Body of pancreas (tissue), 4 donors: ENCODE measurements around the gene GJB6. TPM values are rescaled to one million over a fixed set of nuclear protein-coding genes. Genes with fewer than 3 reads are reported as not detected.

Experiments used
- ATAC-seq: fragments of 150-250 bp; one replicate; pipeline ENCODE4 v1.9.1; 2016
- DNase-seq, 4 donors: peaks; one replicate each; pipeline ENCODE4 v3.0.0-alpha.2; 2019
- H3K27ac ChIP-seq, 4 donors: fragments of 200-600 bp; sonication (generic); 1 replicate in 3 of 4; 2 replicates in 1 of 4; pipeline versions ENCODE4 v1.5.1 to v1.6.1; 2016 to 2019; ENCODE audit warnings: mild to moderate bottlenecking in 1 of 4, mixed read lengths in 1 of 4, moderate library complexity in 1 of 4
- H3K27me3 ChIP-seq, 2 donors: fragments of 200-600 bp; sonication (generic); one replicate each; pipeline ENCODE4 v1.6.0; 2016; ENCODE audit warnings: mild to moderate bottlenecking in 1 of 2
- H3K36me3 ChIP-seq, 2 donors: fragments of 200-600 bp; sonication (generic); replicated peaks in 1 of 2; 2 replicates each; pipeline ENCODE4 v1.5.1; 2016; ENCODE audit warnings: low read depth in 2 of 2; ENCODE audit not compliant: insufficient read depth in 1 of 2
- H3K4me1 ChIP-seq: fragments of 200-600 bp; sonication (generic); one replicate; pipeline ENCODE4 v1.6.0; 2016
- H3K4me3 ChIP-seq, 2 donors: fragments of 200-600 bp; sonication (generic); 1 replicate in 1 of 2; 2 replicates in 1 of 2; pipeline ENCODE4 v1.5.1; 2016 to 2019
- H3K9me3 ChIP-seq, 3 donors: fragments of 200-600 bp; sonication (generic); 1 replicate in 2 of 3; 2 replicates in 1 of 3; pipeline ENCODE4 v1.5.1; 2016
- CTCF ChIP-seq, 7 experiments: fragments of 450-650 bp in 4 of 7; fragments of 200-600 bp in 3 of 7; sonication (generic) in 3 of 7; IDR thresholded peaks; one replicate each; pipeline ENCODE4 v1.5.1; 2016 to 2019; ENCODE audit warnings: antibody characterized with exemption in 7 of 7
- POLR2A ChIP-seq, 3 donors: fragments of 450-650 bp; IDR thresholded peaks; one replicate each; pipeline ENCODE4 v1.6.1; 2016; ENCODE audit warnings: antibody characterized with exemption in 3 of 3, mild to moderate bottlenecking in 2 of 3
- WGBS, 2 donors: methylation state at CpG; one replicate each; pipeline ENCODE4 v1.1.5; 2017; 5-methylcytosine and 5-hydroxymethylcytosine counted together
- intact Hi-C: fragments of 100-400 bp; cut with DNase I; formaldehyde crosslinking; loops from one replicate; pipeline ENCODE4 v1.15.1; 2023
- total RNA-seq, 2 donors: library from RNA; depleted of rRNA; stranded (reverse); fragments of >200 nt; gene quantifications; one replicate each; pipeline ENCODE4 v1.1.0, GENCODE V29; 2016

The GJB6 gene
- total RNA-seq, 2 donors from 2014 or later: not detected

DNA sequence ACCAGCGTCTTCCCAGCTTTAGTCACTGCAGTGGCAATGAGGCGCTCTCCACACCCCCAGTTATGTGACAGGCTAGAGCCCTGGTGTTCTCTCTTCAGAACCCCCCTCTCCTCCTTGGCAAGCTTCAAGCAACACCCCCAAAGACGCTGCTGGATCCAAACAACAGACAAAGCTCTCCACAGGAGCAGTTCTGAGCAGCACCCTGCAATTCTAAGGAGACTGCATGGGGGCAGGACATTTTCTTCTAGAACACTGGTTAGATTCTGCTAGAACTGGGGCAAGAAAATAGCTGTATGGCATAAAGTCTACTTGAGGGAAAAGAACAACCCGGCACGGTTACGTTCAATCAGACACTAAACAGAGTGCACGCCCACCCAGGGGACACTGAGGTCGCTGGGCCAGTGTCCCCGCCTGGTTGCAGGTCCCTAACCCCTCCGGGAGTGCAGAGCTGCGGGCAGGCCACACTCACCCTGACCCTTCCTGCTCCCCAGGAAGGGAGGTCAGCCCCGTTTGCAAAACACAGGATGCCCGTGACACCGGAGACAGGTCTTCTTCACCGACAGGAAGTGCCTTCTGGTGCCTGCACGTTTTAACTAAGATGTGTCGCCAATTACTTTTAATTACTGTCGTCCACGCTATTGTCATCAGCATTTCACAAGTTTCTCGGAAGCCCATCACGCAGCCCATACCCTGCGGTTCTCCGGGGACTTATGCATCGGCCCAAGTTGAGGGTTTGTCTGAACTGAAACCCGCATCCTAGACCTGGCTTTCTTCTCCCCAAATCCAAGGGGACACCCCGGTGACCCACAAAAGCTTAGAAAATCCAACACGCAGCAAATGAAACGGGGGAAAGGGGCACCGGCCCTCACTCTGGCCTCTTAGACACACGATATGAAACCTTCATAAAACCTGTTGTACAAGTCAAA is 943 bp downstream of the GJB6 start:
- Histone ChIP-seq H3K27me3 (peaks cover 0 to 12% of the 10 kb centered on the region in 2 donors), H3K27ac (no peak overlapping the region), H3K9me3 (no peaks in the 10 kb centered on the region), H3K36me3 (no peaks in the 10 kb centered on the region), H3K4me3 (no peak overlapping the region), H3K4me1 (peaks cover 12% of the 10 kb centered on the region)
- intact Hi-C loops: no loop called here
- no peak for TF ChIP-seq CTCF (IDR thresholded peaks at IDR 0.05)
- TF ChIP-seq POLR2A (IDR thresholded peaks at IDR 0.05): no peak
- ATAC-seq: no peak
- 32 to 37% methylated on average over 30 of the region's 30 CpGs for WGBS, 2 donors
- no peak for DNase-seq

GRCh38 chr13:20227730-20228129 is 4.4 kb downstream of the GJB6 start:
- TF ChIP-seq CTCF (IDR thresholded peaks at IDR 0.05) (no peak), POLR2A (IDR thresholded peaks at IDR 0.05) (no peak)
- intact Hi-C loops: no loop called here
- no peak for ATAC-seq
- peaks cover 0 to 12% of the 10 kb centered on the region in 2 donors for H3K27me3 ChIP-seq
- H3K27ac ChIP-seq: no peak overlapping the region
- no peaks in the 10 kb centered on the region for H3K36me3 ChIP-seq
- peaks cover 12% of the 10 kb centered on the region for H3K4me1 ChIP-seq
- H3K4me3 ChIP-seq: no peak overlapping the region
- no peak for DNase-seq
- H3K9me3 ChIP-seq: no peaks in the 10 kb centered on the region
- WGBS, 2 donors: 58 to 70% methylated on average over 5 to 6 of the region's 6 CpGs

DNA sequence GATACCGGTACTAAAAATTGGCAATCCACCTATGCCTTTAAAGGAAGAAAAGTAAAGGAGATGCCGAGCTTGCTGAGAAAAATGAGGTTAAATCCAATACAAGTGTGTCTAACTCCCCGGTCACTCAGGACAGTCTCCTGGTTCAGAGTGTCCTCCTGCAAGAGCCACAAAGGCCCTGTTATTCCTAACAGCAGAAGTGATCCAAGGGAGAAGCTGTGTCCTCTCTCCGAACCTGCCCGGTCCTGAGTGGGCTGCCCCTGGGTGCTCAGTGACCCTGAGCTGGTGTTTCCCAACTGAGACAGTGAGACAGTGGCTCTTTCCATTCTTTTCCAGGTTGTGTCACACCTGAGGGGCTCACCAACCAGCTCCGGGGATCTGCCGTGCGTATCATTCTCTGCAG is 4.8 kb downstream of the GJB6 start:
- Histone ChIP-seq H3K4me3 (no peak overlapping the region), H3K36me3 (no peaks in the 10 kb centered on the region), H3K27ac (no peak overlapping the region), H3K27me3 (peaks cover 0 to 12% of the 10 kb centered on the region in 2 donors), H3K9me3 (no peaks in the 10 kb centered on the region), H3K4me1 (peaks cover 9% of the 10 kb centered on the region)
- ATAC-seq: no peak
- WGBS, 2 donors: 71 to 85% methylated on average over 5 to 8 of the region's 8 CpGs
- no peak for TF ChIP-seq CTCF (IDR thresholded peaks at IDR 0.05)
- no peak for TF ChIP-seq POLR2A (IDR thresholded peaks at IDR 0.05)
- DNase-seq: no peak
- intact Hi-C loops: no loop called here

DNA sequence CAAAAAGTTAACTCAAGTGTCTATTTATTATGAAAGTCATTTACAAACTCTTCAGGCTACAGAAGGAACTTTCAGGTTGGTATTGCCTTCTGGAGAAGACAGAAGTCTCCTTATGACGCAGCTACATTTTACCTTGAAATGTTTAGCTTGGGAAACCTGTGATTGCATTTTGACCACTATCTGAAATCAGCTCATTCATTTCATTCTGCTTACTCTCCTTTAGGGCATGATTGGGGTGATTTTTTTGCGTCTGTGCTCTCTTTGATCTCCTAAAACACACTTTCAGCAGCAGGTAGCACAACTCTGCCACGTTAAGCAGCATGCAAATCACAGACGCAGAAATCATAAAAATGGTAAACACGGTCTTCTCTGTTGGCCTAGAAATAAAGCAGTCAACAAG is 9.6 kb downstream of the GJB6 start:
- WGBS, 2 donors: 50 to 71% methylated on average over 5 of the region's 5 CpGs
- Histone ChIP-seq H3K9me3 (no peaks in the 10 kb centered on the region), H3K27me3 (no peaks in the 10 kb centered on the region), H3K27ac (no peak overlapping the region), H3K4me1 (no peaks in the 10 kb centered on the region), H3K4me3 (no peak overlapping the region), H3K36me3 (no peaks in the 10 kb centered on the region)
- ATAC-seq (no peak), DNase-seq (no peak)
- intact Hi-C loops: no loop called here
- no peak for TF ChIP-seq CTCF (IDR thresholded peaks at IDR 0.05)
- no peak for TF ChIP-seq POLR2A (IDR thresholded peaks at IDR 0.05)

DNA sequence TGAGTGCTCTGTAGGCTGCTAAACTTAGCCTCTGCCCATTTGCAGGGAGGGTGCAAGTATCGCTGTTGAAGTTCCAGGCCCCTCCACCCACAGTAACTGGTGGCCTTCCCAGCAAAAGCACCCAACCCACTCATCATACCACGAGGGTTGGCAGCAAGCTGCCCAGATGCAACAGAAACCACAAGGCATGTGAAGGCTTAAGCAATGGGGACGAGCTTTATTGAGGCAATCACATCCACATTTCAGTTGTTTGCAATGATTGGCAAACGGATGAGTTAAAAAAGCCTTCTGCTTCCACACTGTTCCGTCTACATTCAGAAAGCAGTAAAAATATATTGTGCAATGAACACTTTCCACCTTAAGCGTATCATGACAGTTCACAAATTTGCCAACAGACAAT is 10.3 kb downstream of the GJB6 start:
- no peak for ATAC-seq
- TF ChIP-seq POLR2A (IDR thresholded peaks at IDR 0.05) (no peak), CTCF (IDR thresholded peaks at IDR 0.05) (no peak)
- intact Hi-C loops: no loop called here

More for the DNA sequence above, 10.3 kb downstream of the GJB6 start:
- H3K9me3 ChIP-seq: no peaks in the 10 kb centered on the region
- no peak overlapping the region for H3K4me3 ChIP-seq
- 62 to 68% methylated on average over 6 of the region's 6 CpGs for WGBS, 2 donors
- peak in 1 of 4 donors; percentile 25 for DNase-seq
- H3K27ac ChIP-seq: no peak overlapping the region
- no peaks in the 10 kb centered on the region for H3K27me3 ChIP-seq
- H3K4me1 ChIP-seq: no peaks in the 10 kb centered on the region
- H3K36me3 ChIP-seq: no peaks in the 10 kb centered on the region
